GM18526 (cell line): Measurements from ENCODE around the gene TIMP2.

Experiments
- POLR2A ChIP-seq: IDR thresholded peaks from 3 replicates; pipeline ENCODE4 v1.6.1; 2011; ENCODE audit not compliant: insufficient read length; ENCODE audit errors: extremely low read depth

The TIMP2 gene

DNA sequence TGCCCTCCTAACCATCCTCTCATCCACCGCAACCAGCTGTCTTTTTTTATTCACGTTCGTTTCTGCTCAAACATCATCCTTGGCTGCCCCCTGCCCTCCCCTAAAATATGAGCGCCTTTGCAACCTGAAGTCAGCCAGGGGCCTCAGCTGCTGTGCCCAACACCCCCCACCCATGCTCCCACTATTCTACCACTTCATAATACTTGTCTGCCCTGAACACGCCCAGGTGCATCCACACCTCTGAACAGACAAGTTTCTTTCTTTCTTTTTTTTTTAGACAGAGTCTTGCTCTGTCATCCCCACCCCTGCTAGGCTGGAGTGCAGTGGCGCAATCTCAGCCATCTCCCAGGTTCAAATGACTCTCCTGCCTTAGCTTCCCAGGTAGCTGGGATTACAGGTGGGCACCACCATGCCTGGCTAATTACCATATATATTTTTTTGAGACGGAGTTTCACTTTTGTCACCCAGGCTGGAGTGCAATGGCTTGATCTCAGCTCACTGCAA lies 49.0 kb downstream of the TIMP2 start:
- TF ChIP-seq POLR2A: no peak

DNA sequence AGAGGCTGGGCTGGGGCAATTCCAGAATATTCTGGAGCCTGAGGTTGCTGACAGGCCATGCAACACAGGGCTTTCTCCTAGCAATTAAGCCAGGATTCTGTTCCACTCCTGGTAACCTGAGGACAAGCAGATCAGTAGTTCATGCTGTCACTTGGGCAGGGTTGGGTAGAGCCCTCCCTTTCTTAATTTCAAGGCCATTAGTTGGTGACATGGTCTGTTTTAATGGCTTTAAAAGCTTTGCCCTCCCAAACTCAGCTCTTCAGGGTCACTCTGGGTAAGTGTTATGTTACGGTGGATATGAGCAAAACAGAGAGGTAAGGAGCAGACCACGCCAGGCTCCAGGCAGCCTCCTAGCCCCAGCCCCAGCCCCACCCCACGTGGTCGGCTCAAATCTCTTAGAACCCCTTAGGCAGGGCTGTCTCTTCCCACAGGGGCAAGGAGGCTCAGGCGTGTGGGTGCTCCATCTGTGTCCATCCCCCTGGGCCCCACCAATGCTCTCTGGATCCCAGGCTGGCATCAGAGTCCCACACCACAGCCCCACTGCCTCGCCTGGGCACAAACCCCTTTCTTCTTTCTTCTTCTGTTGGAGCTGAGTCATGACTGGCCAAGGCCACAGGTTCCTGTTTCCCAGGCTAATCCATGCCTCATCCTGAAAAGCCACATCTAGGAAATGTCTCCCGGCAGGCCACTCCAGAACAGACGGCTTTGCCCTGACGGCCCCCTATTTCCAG lies 49.7 kb downstream of the TIMP2 start:
- TF ChIP-seq POLR2A: no peak

DNA sequence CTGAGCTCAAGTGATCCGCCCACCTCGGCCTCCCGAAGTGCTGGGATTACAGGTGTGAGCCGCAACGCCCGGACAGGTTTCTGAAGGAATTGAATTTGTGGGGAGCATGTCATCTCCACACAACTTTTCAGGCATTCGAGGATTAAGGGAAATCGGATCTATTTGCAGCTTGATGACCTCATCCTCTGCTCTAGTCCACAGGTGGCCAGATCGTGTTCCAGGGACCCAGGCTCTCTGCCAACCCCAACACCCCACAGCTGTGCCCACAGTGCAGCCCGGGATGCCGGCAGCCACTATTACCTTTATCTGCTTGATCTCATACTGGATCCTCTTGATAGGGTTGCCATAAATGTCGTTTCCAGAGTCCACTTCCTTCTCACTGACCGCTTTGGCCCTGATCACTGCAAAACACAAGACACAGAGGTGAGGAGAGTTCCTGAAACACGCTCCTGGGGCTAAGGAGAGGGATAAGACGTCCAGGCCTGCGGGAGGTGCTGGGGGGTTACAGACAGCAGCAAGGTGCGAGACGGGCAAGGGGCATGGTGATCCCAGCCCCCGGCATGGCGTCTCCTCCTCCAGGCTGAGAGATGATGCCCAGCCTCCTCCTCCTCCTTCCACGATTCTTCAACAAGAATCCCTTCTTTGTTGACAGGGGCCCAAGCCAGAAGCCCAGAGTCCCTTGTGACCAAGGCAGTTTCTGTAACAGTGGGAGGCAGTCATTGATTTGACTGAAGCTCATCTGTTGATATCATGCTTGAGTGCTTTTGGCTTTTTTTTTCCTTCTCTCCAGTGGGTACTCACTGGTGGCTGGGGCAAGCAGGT lies 51.5 kb downstream of the TIMP2 start:
- no peak for TF ChIP-seq POLR2A

DNA sequence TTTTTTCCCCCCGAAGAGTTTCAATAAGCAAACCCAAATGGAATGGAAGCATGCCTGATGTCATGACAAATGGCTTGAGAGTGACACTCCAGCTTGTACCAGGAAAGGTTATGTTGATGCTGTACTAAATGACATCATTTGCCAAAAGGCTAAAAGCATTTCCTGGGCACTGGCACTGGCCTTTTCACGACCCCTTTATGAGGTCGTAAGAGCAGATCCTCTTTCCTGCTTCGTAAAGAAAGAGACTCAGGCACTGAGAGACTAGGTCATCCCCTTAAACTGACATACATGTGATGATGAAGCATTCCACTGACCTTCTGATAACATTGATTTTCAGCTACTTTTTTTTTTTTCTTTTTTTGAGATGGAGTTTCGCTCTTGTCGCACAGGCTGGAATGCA lies 52.7 kb downstream of the TIMP2 start:
- TF ChIP-seq POLR2A: no peak

DNA sequence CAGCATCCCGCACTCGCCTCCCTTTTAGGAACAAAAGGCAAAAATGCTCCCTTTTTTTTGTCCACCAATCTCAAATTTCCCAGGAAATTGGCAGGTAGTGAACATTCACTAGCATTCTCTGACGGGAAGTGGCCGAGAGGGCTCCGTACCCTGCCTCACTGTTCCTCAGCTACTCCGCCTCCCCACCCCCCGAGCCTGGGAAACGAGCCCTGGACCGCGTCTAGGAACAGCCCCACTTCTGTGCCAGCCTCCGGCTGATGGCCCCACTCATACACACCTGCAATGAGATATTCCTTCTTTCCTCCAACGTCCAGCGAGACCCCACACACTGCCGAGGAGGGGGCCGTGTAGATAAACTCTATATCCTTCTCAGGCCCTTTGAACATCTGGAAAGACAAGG lies 54.6 kb downstream of the TIMP2 start:
- TF ChIP-seq POLR2A: no peak

DNA sequence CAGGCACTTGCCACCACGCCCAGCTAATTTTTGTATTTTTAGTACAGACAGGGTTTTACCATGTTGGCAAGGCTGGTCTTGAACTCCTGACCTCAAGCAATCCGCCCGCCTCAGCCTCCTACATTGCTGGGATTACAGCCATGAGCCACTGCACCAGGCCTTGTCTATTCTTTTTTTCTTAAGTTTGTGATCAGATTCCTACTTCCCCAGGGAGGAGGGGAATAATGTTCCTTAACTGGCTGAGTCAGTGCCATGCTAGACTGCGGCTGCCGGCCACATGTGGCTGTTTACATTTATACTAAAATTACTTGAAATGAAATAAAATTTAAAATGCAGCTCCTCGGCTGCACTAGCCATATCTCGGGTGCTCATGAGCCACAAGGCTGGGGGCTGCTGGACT lies 56.8 kb downstream of the TIMP2 start:
- no peak for TF ChIP-seq POLR2A

DNA sequence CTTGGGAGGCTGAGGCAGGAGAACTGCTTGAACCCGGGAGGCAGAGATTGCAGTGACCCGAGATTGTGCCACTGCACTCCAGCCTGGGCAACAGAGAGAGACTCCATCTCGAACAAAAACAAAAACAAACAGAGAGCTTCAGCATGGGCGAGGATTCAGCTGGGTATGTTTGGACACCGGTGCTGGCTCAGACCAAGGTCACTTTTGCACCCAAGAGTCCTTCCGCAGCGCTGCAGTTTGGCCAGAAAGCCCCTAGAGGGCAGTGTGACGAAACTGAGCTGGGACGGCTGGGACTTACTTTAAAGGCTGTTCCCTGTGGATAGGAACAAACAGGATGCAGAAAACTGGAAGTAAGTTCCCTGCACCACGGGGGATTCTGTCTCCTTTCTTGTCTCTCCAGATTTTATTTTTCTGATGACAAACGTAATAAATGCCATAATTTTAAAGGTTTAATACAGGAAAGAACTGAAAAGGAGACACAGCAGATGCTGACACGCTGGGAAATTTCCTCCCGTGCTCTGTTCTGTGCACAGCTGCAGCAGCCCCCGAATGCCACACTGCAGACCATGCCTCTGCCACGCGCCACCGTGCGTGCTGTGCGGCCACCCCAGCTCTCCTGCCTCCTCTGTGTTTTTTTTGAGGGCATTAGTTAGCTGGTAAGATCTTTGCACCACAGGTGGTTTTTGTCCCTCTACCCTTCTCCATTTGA lies 59.4 kb downstream of the TIMP2 start:
- no peak for TF ChIP-seq POLR2A

DNA sequence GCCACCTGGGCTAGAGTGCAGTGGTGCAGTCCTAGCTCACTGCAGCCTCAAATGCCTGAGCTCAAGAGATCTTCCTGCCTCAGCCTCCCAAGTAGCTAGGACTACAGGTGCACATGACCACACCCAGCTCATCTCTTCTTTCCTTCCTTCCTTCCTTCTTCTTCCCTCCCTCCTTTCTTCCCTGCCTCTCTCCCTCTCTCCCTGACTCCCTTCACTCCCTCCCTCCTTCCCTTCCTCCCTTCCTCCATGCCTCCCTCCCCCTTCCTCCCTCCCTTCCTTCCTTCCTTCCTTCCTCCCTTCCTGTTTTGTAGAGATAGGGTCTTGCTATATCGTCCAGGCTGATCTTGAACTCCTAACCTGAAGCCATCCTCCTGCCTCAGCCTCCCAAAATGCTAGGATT lies 61.1 kb downstream of the TIMP2 start:
- no peak for TF ChIP-seq POLR2A

DNA sequence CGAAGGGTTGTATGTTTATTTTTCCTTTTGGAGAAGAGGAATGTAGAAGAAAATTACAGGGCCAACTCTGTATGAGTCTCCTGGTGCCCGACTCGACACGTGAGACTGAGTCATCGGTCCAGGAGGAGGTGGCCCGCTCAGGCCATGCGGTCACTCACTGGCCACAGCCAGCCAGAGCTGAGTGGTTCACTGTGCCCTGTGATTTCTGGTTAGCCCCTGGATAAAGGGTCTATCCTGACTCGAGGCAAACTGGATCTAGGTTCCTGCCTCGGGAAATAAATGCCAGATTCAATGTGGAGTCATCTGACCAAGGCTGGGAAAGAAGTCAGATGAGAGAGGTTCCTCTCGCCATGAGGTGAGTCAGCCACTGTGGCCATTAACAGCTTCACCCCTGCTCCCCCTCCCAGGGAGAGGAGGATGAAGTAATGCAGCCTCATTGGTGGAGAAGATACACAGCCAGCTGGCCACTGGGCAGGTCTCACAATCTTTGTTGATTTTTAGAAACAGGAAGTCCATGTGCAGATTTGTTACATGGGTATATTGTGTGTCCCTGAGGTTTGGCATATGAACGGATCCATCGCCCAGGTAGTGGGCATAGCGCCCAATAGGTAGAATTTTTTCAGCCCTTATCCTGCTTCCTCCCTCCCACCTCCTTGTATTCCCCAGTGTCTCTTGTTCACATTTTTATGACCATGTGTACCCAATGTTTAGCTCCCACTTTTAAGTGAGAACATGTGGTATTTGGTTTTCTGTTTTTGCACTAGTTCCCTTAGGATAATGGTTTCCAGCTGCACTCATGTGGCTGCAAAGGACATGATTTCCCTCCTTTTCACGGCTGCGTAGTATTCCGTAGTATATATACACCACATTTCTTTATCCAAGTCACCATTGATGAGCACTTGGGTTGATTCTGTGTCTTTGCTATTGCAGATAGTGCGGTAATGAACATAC lies 62.8 kb downstream of the TIMP2 start:
- no peak for TF ChIP-seq POLR2A

DNA sequence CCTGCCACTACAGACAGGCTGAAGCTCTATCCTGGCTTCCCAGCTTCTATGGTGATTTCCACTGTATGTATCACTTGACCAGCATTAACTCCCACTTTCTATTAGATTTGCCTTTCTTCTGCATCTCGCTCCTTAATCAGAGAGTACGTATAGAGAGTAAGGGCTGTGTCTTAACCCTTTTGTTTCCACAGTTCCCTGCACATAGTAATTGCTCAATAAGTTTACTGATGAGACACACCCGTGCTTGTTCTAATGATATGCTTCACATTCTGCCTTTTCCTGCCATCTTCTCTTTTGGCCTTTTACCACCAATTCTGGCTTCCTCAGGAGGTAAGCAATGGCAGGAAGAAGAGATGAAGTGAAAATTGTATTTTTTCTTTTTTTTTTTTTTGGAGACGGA lies 64.0 kb downstream of the TIMP2 start:
- TF ChIP-seq POLR2A: no peak

DNA sequence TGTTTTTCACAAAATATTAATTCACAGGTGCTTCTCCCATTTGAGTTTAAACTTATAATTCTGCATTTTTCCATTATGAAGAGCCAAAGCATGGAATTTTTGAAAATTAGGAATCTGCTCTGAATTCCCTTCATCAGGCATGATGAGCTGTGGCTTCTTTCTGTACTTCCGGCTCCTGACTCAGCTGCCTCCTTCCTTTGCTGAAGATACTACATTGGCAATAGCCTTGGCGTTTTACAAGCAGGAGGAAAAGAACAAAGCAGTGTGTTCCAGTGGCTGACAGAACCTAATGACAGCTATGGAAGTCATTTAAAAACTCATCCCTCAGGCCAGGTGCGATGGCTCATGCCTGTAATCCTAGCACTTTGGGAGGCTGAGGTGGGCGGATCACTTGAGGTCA lies 66.1 kb downstream of the TIMP2 start:
- no peak for TF ChIP-seq POLR2A

DNA sequence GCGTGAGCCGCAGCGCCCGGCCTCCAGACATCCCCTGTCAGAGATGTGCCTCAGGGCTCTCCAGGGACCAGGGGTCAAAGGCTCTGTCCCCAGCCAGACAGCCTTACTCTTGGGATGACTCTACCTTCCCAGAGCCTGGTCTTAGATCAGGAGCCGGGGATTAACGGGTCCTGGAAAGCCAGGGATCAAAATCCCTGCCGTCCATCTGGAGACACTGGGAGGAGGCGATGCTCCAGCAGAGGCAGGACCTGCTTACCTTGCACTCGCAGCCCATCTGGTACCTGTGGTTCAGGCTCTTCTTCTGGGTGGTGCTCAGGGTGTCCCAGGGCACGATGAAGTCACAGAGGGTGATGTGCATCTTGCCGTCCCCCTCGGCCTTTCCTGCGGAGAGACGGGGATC lies 67.9 kb downstream of the TIMP2 start:
- TF ChIP-seq POLR2A: no peak

DNA sequence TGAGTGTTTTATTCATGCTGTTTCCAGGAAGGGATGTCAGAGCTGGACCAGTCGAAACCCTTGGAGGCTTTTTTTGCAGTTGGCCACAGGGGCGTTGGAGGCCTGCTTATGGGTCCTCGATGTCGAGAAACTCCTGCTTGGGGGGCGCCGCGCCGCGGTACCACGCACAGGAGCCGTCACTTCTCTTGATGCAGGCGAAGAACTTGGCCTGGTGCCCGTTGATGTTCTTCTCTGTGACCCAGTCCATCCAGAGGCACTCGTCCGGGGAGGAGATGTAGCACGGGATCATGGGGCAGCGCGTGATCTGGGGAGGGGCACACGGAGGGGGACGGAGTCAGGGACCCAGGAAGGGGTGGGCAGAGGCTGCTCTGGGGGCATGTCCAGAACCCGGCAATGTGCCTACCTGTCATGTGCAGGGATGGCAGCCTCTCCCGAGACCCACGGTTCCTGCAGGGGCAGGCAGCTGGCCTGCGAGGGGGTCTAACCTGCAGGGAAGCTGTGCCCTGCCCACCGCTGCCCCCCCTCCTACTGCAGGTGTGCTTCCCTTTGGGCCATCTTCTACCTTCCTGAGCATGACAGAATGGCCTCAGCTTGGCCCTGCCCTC lies 69.5 kb downstream of the TIMP2 start:
- TF ChIP-seq POLR2A: no peak

DNA sequence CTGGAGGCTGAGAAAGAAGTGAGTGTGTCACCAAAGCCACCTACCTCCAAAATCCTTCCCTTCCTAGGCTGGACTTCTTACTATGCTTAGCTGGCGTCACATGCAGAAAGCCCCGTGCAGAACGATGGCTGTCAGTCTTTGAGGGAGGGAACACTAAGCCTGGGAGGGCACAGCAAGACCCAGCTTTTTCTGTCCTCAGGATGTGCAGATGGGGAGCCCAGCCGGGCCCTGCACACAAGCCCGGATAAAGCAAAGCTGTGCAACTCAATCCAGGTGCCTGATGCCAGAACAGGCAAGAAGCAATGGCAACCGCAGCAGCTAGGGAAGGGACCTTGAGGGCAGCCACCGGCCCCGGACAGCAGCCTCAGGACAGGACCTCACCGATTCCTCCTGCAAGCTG lies 70.7 kb downstream of the TIMP2 start:
- TF ChIP-seq POLR2A: no peak

DNA sequence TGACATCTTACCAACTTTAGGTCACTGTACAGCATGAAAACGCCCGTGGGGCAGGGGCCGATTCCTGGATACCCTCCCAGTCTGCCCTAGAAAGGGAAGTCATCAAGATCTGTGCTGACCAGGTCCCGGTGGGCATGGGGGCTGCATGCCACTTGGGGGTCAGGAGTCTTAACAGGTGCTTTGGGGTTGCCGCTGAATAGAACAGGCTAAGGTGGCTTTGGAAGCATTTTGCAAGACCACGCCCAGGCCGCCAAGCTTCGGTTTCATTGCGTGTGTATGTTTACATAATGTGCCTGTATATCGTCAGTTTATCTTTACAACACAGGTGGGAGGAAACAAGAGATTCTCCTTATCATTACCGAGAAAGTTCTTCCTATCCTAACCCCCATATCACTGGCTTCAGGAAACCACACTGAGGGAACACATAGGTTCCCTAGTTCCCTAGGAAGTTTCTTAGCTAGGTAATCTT lies 71.2 kb downstream of the TIMP2 start:
- no peak for TF ChIP-seq POLR2A

DNA sequence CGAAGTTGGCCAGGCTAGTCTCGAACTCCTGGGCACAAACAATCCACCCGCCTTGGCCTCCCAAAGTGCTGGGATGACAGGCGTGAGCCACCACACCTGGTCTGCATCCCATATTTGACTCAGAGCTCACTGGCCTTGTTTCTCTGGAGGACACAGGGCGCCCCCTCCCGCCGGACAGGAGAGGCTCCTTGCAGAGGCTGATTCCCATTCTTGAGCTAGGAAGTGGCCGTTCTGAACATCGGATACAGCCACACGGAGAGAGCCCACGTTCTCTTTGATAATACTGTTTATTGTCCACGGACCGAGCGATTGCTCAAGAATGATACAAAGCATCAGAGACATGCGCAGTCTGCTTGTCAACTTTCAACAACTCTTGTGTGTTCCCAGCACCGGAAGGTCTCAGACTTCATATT lies 72.5 kb downstream of the TIMP2 start:
- no peak for TF ChIP-seq POLR2A
